IPS-11a (cell line): Measurements from ENCODE around the gene COL12A1.

Experiments
- H3K4me3 ChIP-seq: one replicate; pipeline ENCODE4 v1.5.1; 2013; ENCODE audit warnings: low read depth, low read length, control low read depth

The COL12A1 gene

DNA sequence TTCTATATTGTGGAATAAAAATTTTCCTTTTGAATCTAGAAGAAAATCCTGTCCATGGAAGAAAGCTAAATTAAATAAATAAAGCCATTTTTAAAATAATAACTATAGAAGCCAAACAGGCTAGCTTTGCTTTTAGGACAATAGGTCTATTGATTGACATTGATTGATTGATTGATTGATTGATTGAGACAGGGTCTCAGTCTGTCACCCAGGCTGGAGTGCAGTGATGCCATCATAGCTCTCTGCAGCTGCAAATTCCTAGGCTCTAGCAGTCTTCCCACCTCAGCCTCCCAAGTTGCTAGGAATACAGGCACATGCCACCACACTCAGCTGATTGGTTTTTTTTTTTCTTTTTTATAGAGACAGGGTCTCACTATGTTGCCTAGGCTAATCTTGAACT, 97.9 kb downstream of the COL12A1 start:
- no peak overlapping the region for H3K4me3 ChIP-seq

GRCh38 chr6:75106426-75106825, 99.4 kb downstream of the COL12A1 start:
- H3K4me3 ChIP-seq, result no peak overlapping the region

- H3K4me3 ChIP-seq, result no peak overlapping the region
Observed at GRCh38 chr6:75103431-75103830, 102.4 kb downstream of the COL12A1 start.

- no peak overlapping the region for H3K4me3 ChIP-seq
Observed at GRCh38 chr6:75102301-75102700, 103.6 kb downstream of the COL12A1 start.

GRCh38 chr6:75101896-75102295, 104.0 kb downstream of the COL12A1 start:
- no peak overlapping the region for H3K4me3 ChIP-seq

DNA sequence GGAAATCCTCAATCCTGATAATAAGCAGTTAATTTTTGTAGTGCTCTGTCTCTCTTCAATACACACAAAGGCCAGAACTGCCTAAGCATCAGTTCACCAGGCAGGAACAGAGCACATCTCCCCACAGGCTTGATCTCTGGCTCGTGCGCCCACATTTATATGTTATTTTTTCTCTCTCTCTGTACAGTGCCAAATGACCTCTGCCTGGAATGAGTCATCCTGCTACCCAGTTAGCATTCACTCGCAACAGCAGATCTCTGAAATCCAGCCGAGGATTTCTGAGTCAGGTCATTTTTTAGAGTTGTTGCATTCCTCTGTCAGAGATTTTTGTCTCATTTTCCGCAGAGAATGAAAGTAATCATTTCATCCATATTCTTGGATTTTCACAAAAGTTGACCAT, 107.1 kb downstream of the COL12A1 start:
- H3K4me3 ChIP-seq, result no peak overlapping the region

DNA sequence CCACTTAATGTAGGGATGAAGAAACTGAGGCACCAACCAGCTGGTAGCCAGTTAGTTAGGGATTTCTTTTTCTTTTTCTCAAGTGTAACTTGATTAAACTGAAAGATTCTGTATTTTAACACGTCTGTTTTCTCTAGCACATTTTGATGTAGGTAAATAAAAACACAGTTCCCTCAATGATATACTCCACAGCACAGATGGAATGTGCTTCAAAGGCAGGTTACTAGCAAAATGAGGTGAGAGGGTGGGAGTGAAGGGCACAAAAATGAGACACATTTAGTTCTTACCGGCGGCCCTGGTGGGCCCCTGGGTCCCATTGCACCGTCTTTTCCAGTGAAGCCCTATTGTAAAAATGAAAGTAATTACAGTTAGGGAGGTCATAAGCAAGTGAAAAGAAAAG, 108.9 kb downstream of the COL12A1 start:
- no peak overlapping the region for H3K4me3 ChIP-seq

GRCh38 chr6:75094614-75095200, 111.1 kb downstream of the COL12A1 start:
- H3K4me3 ChIP-seq, result no peak overlapping the region

DNA sequence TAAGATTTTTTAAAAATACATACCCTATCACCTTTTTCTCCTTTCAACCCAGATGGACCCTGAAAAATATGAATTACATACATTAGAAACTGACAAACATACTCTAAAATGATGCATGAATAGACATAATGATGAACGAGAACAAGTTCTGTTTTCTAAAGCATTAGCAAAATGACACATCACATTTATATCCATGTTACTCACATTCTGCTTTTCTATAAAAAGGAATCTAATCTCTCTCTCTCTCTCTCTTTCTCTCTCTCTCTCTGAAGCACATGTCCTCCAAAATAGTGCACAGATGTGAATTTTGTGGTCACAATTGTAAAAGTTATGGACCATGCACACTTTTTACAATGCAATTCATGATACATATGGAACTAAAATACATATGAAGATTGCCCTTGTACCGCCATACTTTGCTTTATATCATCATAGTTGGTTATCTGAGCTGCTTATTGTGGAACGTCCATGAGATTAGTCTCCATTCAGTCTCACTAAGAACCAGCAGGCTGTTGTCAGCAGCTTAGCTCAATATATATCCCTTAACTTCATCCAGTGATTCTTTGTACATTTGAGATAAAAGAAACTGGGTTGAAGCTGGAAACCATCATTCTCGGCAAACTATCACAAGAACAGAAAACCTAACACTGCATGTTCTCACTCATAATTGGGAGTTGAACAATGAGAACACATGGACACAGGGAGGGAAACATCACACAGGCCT, 114.2 kb downstream of the COL12A1 start:
- no peak overlapping the region for H3K4me3 ChIP-seq

GRCh38 chr6:75090576-75090975, 115.3 kb downstream of the COL12A1 start:
- H3K4me3 ChIP-seq, result no peak overlapping the region

GRCh38 chr6:75089921-75090320, 115.9 kb downstream of the COL12A1 start:
- H3K4me3 ChIP-seq, result no peak overlapping the region

- H3K4me3 ChIP-seq, result no peak overlapping the region
Observed at GRCh38 chr6:75089151-75089897, 116.5 kb downstream of the COL12A1 start.

DNA sequence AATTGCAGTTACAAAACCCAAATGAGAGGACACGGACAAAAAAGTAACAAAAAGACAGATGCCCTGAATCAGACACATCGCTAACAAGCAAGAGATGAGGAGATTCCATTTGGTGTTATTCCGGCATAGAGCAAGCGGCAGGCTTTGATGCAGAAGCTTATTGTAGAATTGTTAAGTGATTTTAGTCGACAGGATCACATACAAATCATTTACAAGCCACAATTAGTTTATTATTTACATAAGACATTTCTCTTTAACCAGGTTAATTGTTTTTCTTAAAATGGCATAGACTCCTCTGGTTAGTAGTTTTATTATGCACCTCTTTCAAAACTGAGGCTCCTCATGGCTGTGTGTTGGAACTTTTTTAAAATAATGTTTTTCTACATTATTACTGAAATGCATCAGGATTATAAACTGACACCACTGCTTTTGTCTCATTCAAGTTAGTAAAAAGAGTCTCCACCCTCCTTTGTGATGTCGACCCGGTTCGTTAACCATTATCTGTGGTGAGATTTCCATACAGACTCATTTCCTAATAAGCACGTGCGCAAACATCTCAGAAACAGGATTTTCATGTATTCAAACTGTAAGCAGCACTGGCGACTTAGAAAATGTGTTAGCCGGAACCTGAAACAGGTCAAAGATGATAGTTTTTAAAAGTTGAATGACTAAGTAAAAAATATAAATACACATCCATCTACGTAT, 119.8 kb downstream of the COL12A1 start:
- no peak overlapping the region for H3K4me3 ChIP-seq

DNA sequence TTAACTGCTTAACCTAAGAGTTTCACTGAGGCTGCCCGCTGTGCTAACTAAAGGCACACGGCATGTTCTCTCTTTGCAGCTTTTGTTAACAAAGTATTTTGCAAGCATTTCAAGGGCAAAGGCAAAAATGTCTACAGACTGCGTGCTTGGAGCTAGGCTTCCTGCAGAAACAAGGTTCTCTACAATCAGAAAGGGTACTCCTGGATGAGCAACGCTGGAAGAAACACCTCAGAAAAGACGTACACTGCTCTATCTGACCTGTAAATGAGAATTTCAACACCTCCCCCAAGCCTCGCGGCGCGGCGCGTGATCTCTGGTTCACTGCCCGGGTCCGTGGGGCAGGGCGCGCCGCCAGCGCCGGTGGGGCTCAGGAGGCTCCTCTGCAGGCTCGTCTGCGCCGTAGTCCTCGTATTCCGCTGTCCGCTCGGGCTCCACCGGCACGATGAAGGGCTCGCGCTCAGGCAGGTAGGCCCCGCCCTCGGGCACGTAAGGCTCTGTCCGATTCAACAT, 120.9 kb downstream of the COL12A1 start:
- H3K4me3 ChIP-seq, result peak overlapping the region; percentile 18

GRCh38 chr6:75084018-75084417, 121.8 kb downstream of the COL12A1 start:
- no peak overlapping the region for H3K4me3 ChIP-seq

DNA sequence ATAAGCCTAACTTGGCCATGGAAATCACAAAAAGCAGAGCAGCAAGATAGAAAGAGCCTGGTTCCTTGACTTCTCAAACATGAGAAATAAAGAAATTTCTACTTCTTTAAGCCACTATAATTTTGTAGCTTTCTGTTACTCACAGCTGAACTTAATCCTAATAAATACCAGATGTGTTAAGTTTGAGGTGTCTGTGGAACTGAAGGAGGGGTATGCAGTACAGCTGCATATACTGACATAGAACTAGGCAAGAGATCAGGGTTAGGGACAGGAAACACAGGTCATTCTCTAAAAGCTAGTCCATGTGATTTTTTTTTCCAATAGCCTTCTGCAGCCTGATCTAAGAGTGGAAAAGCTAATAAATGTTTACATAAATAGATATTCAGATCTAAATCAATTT, 123.9 kb downstream of the COL12A1 start:
- H3K4me3 ChIP-seq, result no peak overlapping the region

DNA sequence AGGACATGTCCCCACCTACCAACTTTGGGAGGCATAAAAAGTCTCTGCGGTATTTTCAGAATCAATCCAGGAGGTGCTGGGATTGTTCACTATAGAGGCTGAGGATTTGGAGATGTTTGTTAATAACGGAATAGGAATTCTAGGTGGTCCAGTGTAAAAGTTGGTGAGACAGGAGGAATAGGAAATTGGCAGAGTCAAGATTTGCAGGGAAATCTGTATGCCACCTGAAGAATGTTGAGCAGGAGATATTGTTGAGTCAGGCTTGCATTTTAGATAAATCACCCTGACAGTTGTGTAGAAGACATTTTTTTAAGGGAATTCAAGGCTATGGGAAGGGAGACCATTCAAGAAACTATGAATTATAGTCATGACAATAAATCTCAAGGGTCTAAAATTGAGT, 124.8 kb downstream of the COL12A1 start:
- no peak overlapping the region for H3K4me3 ChIP-seq

DNA sequence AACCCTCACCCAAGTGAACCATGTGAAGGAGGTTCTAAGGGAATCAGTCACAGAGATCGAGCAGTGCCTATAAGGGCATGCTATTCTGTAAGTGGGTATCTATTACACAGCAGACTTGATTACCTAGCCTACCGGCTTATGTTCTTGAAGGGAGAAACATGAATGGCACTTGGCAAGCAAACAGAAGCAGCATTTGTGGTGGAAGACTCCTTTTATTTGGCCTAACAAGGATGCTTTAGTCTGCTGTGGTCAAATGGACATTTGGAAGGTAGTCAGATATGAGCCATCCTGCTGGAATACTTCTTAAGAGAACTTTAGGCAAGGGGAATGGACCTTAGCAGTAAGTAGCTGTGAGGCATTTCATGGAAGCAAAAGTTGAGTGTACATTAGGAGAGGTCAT, 126.3 kb downstream of the COL12A1 start:
- no peak overlapping the region for H3K4me3 ChIP-seq

- H3K4me3 ChIP-seq, result no peak overlapping the region
Observed at GRCh38 chr6:75077701-75078100, 128.2 kb downstream of the COL12A1 start.

DNA sequence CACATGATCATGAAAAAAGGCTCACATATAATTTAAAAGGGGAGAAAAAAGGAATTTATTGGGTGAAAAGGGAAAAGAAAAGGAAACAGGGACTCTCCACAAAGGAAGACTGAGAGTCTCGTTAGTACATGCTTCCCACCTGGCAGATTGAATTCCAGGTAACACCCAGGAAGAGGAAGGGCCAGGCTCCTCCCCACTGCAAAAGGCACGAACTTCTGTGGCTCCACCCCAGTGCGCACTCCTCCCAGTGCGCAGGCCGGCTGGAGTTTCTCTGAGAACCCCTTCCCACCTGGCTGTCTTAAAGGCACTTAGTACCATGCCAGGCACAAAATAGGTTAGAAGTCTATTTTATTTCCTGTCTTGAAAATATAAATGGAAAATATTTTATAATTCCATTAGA, 129.8 kb downstream of the COL12A1 start:
- no peak overlapping the region for H3K4me3 ChIP-seq

DNA sequence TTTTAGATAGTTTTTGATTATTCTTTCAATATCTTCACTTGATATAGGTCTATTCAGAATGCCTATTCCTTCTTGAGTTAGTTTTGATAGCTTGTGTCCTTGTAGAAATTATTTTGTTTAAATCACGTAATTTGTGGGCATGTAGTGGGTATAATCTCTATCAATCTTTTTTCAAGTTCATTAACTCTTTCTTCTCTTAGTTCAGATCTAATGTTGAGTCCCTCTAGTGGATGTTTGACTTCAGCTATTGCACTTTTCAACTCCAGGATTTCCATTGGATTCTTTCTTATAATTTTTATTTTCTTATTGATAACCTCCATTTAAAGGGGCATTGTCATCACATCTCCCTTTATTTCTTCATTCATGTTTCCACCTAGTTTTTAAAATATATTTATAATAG, 135.6 kb downstream of the COL12A1 start:
- no peak overlapping the region for H3K4me3 ChIP-seq
